Stimulated activated CD4-positive, alpha-beta T cell treated with anti-CD3 and anti-CD28 coated beads, Interleukin-12 subunit alpha, Interleukin-12 subunit beta, amount 100 ng/mL, for 4 hours (primary cell): Measurements from ENCODE around the gene THRSP.
"Not testable (repeated sequence)": the region's sequence is repeated elsewhere in the genome, so short reads cannot be mapped to it uniquely, and the experiment has no call there.

Source experiments
- DNase-seq: peaks from one replicate; pipeline ENCODE4 v3.0.0-alpha.2; 2020

Gene THRSP

DNA sequence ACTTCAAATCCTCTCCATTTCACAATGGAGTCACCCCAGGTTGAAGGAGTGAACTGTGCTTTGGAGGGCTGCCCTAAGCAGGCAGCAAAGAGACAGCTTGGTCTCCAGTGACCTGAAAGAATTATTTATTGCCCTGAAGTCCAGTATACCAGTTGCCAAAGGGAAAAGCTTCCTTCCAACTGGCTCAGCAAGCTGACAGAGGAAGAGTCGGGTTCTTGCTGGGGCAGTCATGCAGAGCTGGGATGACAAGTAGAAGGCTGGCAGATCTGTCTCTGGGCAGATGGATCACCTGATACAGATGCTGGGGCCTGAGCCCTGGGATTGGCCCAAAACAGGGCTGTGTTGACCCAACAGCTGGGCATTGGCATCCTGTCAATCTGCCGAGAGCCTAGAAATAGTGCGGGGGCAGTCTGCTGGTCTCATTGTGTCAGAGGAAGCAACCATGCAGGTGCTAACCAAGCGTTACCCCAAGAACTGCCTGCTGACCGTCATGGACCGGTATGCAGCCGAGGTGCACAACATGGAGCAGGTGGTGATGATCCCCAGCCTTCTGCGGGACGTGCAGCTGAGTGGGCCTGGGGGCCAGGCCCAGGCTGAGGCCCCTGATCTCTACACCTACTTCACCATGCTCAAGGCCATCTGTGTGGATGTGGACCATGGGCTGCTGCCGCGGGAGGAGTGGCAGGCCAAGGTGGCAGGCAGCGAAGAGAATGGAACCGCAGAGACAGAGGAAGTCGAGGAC is at the start of gene THRSP:
THRSP (plus strand) TSS at position 422 of the 742 bp plus-strand sequence; CDS start at position 443, 21 bp downstream.
- DNase-seq = no peak

- not testable (repeated sequence) for DNase-seq
Measured at GRCh38 chr11:78014937-78015520, 48.6 kb upstream of the THRSP start.

GRCh38 chr11:78015878-78016277 is 47.8 kb upstream of the THRSP start:
- DNase-seq = no peak

DNA sequence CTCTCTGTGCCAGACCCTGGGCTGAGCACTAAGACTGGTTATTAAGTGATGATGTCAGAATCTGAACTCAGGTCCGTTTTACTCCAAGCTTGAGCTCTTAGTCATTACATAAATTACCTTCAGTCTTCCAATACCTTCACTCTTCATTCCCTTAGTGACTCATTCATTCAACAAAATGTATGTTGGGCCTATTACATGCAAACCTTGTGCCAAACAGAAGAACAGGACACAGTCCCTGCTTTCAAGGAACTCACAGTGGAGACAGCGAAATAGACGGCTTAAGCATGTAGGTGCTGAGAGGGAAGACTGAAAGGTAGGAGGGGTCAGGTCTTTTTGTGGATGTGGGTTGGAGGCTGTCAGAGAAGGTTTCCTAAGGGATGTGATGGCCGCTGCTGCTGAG is 43.9 kb upstream of the THRSP start:
- no peak for DNase-seq

GRCh38 chr11:78020246-78020645 is 43.4 kb upstream of the THRSP start:
- no peak for DNase-seq

DNA sequence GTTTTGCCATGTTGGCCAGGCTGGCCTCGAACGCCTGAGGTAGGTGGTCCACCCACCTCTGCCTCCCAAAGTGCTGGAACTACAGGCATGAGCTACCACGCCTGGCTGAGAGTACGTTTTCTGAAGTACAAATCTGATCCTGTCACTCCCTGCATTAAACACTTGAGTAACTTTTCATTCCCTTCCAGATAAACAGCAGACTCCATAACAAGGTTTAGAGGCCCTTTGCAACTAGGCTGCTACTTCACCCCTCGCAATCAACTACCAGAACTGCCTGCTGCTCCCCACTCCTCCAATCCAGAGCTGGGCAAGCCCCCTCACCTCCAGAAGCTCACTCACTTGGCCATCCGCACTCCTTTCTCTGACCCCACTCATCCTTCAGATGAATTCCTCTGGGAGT is 42.0 kb upstream of the THRSP start:
- DNase-seq = no peak

GRCh38 chr11:78022397-78023396 is 41.0 kb upstream of the THRSP start, which contains the start of gene KCTD14:
Gene KCTD14, minus strand, starts transcription at chr11:78023276. Its CDS starts 27 bp downstream, at chr11:78023249.
- no peak for DNase-seq

DNA sequence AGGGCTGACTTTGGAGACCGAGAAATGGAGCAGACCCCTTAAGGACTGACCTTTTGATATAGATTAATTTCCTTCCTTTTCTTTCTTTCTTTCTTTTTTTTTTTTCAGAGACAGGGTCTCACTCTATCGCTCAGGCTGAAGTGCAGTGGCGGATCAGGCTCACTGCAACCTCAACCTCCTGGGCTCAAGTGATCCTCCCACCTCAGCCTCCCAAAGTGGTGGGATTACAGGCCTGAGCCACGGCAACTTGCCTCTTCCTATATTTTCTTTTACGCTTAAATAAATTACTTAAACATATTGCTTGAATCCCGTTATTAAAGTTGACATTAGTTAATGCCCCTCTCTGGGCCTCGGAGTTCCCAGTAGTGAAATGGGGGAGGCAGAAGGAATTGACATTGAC is 40.2 kb upstream of the THRSP start:
- DNase-seq = no peak

DNA sequence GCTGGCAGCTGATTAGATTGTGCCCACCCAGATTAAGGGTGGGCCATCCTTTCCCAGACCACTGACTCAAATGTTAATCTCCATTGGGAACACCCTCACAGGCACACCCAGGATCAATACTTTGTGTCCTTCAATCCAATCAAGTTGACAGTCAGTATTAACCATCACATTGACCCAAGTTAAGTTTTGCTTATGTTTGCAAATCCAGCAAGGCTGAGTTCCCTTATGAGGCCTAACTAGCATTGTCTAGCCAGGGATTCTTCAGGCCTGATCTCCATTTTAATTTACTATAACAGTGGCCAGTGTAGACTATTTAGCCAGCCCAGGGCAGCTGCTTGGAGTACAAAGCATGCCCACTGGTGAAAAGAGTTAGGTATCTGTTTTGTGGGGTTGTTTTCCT is 38.3 kb upstream of the THRSP start:
- DNase-seq = no peak

DNA sequence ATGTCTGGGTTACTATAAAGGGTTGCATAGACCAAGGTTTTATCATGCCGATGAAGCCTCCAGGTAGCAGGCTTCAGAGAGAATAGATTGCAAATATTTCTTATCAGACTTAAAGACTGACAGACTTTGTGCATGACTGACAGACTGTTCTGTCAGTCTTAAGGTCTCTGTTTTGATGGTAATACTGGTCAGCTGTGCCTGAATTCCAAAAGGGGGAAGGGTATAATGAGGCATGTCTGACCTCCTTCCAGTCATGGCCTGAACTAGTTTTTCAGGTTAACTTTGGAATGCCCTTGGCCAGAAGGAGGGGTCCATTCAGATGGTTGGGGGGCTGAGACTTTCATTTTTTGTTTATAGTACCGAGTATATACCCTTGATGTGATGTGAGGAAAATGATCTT is 35.9 kb upstream of the THRSP start:
- no peak for DNase-seq

DNA sequence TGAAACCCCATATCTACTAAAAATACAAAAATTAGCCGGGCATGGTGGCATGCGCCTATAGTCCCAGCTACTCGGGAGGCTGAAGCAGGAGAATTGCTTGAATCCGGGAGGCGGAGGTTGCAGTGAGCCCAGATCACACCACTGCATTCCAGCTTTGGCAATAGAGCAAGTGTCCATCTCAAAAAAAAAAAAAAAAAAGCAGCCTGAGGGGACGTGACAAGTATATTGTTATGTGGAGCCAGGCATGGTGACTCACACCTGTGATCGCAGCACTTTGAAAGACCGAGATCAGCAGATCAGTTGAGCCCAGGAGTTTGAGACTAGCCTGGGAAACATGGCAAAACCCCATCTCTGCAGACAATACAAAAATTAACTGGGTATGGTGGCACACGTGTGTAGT is 35.2 kb upstream of the THRSP start:
- not testable (repeated sequence) for DNase-seq

DNA sequence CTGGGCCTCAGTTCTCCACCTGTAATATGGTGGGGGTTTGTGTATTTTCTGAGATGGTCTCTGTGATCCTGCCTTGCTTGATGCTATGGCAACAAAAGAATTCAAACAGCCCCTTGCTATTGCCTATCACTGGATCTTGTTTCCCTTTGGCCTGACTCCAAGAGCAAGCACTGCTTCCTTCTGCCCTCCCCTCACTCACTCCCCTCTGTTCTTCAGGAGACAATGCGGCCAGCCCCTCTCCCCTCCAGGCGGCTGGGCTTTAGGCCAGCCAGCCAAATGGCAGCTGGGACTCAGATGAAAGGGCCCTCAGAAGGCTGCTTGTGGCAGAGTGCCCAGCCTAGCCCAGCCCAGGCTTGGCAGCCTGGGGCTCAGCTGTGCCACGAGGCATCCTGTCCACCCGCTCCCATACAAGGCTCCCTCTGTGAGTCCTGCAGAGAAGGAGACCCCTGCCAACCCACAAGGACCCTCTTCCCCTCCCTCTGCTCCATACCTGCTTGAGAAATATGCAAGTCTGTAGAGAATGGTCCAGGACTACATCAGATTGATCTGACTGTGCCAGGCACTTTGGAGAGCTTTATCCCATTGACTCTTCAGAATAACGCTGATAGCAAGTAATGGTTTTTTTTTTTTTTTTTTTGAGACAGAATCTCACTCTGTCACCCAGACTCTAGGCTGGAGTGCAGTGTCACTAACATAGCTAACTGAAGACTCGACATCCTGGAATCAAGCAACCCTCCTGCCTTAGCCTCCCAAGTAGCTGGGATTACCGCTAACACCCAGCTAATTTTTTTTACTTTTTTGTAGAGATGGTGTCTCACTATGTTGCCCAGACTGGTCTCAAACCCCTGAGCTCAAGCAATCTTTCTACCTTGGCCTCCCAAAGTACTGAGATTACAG is 33.0 kb upstream of the THRSP start:
- DNase-seq = no peak

GRCh38 chr11:78031629-78032028 is 32.0 kb upstream of the THRSP start:
- DNase-seq = no peak

GRCh38 chr11:78032090-78032489 is 31.6 kb upstream of the THRSP start:
- DNase-seq = no peak

DNA sequence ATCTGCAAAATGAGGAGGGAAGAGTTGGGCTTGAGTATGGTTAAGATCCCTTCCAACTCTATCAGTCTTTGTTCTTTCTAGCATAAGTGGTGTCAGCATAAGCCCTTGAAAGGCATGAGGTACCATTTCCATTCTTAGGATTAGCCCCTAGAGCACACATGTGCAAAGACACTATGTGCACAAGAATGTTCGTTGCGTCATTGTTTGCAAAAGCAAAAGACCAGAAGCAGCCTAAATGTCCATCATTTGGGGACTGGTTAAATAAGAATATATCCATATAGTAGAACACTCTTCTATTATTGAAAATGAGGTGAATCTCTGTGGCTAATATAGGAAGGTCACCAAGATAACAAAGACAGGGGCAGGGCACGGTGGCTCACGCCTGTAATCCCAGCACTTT is 30.6 kb upstream of the THRSP start:
- DNase-seq = no peak

GRCh38 chr11:78034623-78035022 is 29.0 kb upstream of the THRSP start:
- DNase-seq = no peak

GRCh38 chr11:78036313-78036712 is 27.3 kb upstream of the THRSP start:
- no peak for DNase-seq

DNA sequence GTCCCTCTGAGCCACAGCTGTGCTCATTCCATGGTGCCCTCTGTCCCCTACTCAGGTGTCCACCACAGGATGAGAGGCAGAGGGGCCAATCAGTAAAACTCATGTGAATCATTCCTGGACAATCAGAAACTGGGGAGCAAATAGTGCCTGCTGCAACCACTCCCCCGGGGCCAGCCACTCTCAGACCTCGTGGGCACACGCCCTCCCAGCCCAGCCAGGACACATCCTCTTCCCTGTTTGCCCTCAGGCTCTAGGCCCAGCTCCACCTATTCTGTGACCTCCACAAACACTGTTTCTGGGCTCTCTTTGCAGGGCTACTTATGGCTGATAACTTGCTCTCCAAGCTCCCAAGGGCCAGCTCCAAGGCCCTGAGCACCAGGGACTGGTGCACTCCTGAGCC is 26.6 kb upstream of the THRSP start:
- no peak for DNase-seq

DNA sequence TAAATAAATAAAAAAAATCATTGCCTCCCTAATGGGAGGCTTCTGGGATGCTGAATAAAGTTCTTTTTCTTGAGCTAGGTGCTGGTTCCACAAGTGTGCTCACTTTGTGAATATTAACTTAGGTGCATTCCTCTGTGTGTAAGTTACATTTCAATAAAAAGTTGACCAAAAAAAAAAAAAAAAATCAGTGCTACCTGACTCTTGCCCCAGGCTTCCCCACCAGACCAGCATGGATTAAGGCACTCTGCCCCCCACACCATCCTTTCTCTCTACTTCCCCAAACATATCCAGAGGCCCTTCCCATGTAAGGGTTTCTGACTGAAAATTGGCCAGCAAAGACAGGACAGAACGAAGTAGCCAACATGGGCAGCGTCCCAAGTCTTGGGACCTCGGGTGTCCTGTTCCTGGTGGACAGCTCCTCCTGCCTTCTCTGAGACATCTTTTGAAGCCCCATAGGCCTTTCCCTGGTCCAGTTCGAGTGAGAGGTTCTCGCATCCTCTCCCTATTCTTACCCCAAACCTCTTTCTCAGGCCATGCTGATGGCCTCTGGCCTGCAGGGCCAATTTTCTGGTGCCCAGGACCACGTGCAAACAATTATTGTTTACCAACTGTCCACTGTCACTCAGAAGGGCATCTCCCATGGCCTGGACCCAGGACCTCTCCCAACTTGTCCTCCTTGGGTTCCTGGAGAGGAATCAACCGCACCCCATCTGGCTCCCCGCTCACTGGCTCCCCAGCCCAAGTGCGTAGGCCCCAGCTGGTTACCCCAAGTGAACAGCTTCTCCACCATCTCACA is 25.6 kb upstream of the THRSP start:
- no peak for DNase-seq

DNA sequence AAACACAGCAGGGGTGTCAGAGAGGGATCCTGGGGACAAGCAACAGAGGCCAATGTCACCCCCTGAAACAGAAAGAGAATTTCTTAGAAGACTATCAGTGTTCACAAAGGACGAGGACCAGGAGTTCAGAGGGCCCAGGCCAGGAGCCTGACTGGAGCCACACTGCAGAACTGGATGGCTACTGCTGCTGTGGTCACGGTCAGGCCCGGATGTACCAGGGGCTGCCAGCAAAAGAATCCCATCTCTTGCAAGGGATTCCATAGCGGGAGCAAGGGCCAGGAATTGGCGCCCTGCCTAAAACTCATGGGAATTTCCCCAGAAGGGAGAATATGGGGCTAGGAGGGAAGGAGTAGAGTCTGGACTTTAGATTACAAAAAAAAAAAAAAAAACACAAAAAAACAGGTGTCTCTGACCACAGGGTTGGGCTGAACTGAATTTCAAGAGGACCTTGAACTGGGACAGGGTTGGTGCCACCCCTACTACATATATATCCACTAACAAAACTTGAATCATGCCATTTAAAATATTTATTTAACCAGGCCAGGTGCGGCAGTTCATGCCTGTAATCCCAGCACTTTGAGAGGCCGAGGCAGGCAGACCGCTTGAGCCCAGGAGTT is 24.9 kb upstream of the THRSP start:
- no peak for DNase-seq

DNA sequence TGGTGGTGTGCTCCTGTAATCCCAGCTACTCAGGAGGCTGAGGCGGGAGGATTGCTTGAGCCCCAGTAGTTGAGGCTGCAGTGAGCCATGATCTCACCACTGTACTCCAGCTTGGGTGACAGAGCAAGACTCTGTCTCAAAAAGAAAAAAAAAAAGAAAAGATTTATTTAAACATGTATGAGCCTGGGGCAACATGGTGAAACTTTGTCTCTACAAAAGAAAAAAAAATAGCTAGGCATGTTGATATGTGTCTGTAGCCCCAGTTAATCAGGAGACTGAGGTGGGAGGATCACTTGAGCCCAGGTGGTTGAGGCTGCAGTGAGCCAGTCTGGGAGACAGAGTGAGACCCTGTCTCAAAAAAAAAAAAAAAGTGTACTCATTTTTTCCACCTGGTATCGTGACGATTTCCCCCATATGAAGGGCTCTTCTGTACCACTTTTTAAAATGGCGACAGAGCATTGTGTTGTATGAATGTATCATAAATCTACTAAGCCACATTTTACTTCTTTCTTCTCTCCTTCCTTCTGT is 24.2 kb upstream of the THRSP start:
- DNase-seq = no peak
